BLaER1 treated with 17β-estradiol and CSF1 and Interleukin-3, amounts not matched to agents 10 nM and 100 nM (cell line): ENCODE results near the gene MYO10.

Experiments
- H3K27ac ChIP-seq, 11 experiments: shearing (Covaris generic); formaldehyde crosslinking; 2 replicates each; pipeline ENCODE4 v1.8.1; 2022
- H3K27me3 ChIP-seq, 11 experiments: shearing (Covaris generic); formaldehyde crosslinking; 2 replicates each; pipeline ENCODE4 v1.8.1; 2022
- H3K36me3 ChIP-seq, 11 experiments: shearing (Covaris generic); formaldehyde crosslinking; 2 replicates each; pipeline ENCODE4 v1.8.1; 2022
- H3K4me1 ChIP-seq, 10 experiments: shearing (Covaris generic); formaldehyde crosslinking; 2 replicates each; pipeline ENCODE4 v1.8.1; 2022
- H3K4me2 ChIP-seq, 11 experiments: shearing (Covaris generic); formaldehyde crosslinking; 2 replicates each; pipeline ENCODE4 v1.8.1; 2022
- H3K4me3 ChIP-seq, 10 experiments: shearing (Covaris generic); formaldehyde crosslinking; 2 replicates each; pipeline ENCODE4 v1.8.1; 2022
- H3K9ac ChIP-seq, 11 experiments: shearing (Covaris generic); formaldehyde crosslinking; 2 replicates each; pipeline ENCODE4 v1.8.1; 2022
- H3K9me3 ChIP-seq, 11 experiments: shearing (Covaris generic); formaldehyde crosslinking; replicated peaks in 1 of 11; 2 replicates each; pipeline ENCODE4 v1.8.1; 2022
- H4K20me1 ChIP-seq, 11 experiments: shearing (Covaris generic); formaldehyde crosslinking; 2 replicates each; pipeline ENCODE4 v1.8.1; 2022
- Cebpa-rat ChIP-seq, 11 experiments: shearing (Covaris generic); IDR thresholded peaks; 2 replicates each; pipeline ENCODE4 v1.8.1; 2022

MYO10 gene

GRCh38 chr5:16975950-16976624, 40.0 kb upstream of the MYO10 start:
- Histone ChIP-seq H3K36me3 (no peaks in the 10 kb centered on the region), H3K9me3 (no peaks in the 10 kb centered on the region; a peak in 1 of 22 replicates), H3K4me3 (no peak overlapping the region), H3K9ac (no peak overlapping the region), H3K4me2 (peak overlapping the region in 9 of 11 experiments; percentile 4 to 81 (median 66); a peak in 16 of 22 replicates), H4K20me1 (peaks cover 0 to 8% (median 0%) of the 10 kb centered on the region in 11 experiments; a peak in 1 of 22 replicates), H3K27ac (no peak overlapping the region), H3K27me3 (peaks cover 0 to 90% (median 0%) of the 10 kb centered on the region in 11 experiments; a peak in 7 of 22 replicates), H3K4me1 (peaks cover 4 to 22% (median 19%) of the 10 kb centered on the region in 10 experiments; a peak in 18 of 20 replicates)
- TF ChIP-seq Cebpa-rat (IDR thresholded peaks at IDR 0.05), result no peak

- Histone ChIP-seq H3K36me3 (no peaks in the 10 kb centered on the region), H3K4me1 (peaks cover 4 to 22% (median 19%) of the 10 kb centered on the region in 10 experiments; a peak in 18 of 20 replicates), H3K9ac (no peak overlapping the region), H4K20me1 (peaks cover 0 to 8% (median 0%) of the 10 kb centered on the region in 11 experiments; a peak in 1 of 22 replicates), H3K27me3 (peaks cover 0 to 90% (median 0%) of the 10 kb centered on the region in 11 experiments; a peak in 7 of 22 replicates), H3K4me3 (no peak overlapping the region), H3K27ac (no peak overlapping the region), H3K4me2 (peak overlapping the region in 7 of 11 experiments; percentile 53 to 81 (median 70); a peak in 12 of 22 replicates), H3K9me3 (no peaks in the 10 kb centered on the region; a peak in 1 of 22 replicates)
- TF ChIP-seq Cebpa-rat (IDR thresholded peaks at IDR 0.05), result no peak
Measured at GRCh38 chr5:16974981-16975380, 38.9 kb upstream of the MYO10 start.

GRCh38 chr5:16970826-16971225, 34.7 kb upstream of the MYO10 start:
- Histone ChIP-seq H3K36me3 (no peaks in the 10 kb centered on the region), H3K9ac (no peak overlapping the region), H3K27ac (no peak overlapping the region), H3K4me3 (no peak overlapping the region), H3K9me3 (peaks cover 0 to 7% (median 0%) of the 10 kb centered on the region in 11 experiments; a peak in 3 of 22 replicates), H3K27me3 (peaks cover 0 to 60% (median 0%) of the 10 kb centered on the region in 11 experiments; a peak in 7 of 22 replicates), H3K4me1 (peaks cover 1 to 13% (median 10%) of the 10 kb centered on the region in 10 experiments; a peak in 18 of 20 replicates), H3K4me2 (no peak overlapping the region), H4K20me1 (peaks cover 0 to 5% (median 0%) of the 10 kb centered on the region in 11 experiments; a peak in 1 of 22 replicates)
- TF ChIP-seq Cebpa-rat (IDR thresholded peaks at IDR 0.05), result no peak

DNA sequence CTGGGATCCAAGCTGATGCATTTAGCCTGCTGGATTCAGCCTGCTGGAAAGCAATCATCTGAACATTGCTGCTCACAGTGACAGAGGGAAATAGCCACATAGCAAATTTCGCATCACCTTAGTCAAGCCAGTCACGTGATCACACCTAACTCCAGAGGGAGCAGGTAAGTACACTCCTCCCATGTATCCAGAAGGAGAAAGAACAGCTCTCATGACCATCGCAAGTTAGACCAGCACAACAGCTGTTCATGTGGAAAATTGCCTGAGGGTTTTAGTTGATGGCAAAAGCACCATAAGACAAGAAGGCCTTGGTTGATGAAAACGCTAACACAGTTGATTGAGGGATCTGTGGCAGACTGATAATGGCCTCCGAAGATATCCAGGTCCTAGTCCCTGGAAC, 34.2 kb upstream of the MYO10 start:
- no peaks in the 10 kb centered on the region for H4K20me1 ChIP-seq
- no peak for TF ChIP-seq Cebpa-rat (IDR thresholded peaks at IDR 0.05)
- no peak overlapping the region for H3K27ac ChIP-seq
- no peaks in the 10 kb centered on the region for H3K36me3 ChIP-seq
- H3K27me3 ChIP-seq, result peaks cover 0 to 54% (median 0%) of the 10 kb centered on the region in 11 experiments; a peak in 6 of 22 replicates
- H3K4me2 ChIP-seq, result no peak overlapping the region
- peaks cover 0 to 7% (median 0%) of the 10 kb centered on the region in 11 experiments; a peak in 3 of 22 replicates for H3K9me3 ChIP-seq
- H3K4me1 ChIP-seq, result peaks cover 0 to 8% (median 5%) of the 10 kb centered on the region in 10 experiments; a peak in 13 of 20 replicates
- H3K4me3 ChIP-seq, result no peak overlapping the region
- no peak overlapping the region for H3K9ac ChIP-seq

DNA sequence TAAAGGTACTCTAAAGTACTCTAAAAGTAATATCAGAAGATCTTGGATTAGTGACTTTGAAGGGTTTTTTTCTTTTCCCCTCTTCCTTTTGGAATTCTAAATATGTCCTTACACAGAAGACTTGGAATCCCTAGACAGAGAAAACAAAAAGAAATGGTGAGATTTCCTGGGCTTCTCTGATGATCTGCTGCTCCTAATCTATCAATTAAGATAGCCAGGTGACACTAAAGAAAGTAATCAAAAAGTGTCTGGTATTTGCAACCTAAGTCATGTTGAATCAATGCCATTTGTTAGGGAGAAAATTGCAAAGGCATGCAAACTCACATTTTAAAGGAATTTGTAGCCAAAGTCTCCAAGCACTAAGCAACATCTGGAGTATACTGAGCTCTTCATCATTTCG, 29.5 kb upstream of the MYO10 start:
- peaks cover 0 to 7% (median 0%) of the 10 kb centered on the region in 11 experiments; a peak in 2 of 22 replicates for H3K9me3 ChIP-seq
- no peak overlapping the region for H3K9ac ChIP-seq
- H3K4me3 ChIP-seq, result no peak overlapping the region
- no peaks in the 10 kb centered on the region for H4K20me1 ChIP-seq
- no peak for TF ChIP-seq Cebpa-rat (IDR thresholded peaks at IDR 0.05)
- no peaks in the 10 kb centered on the region for H3K36me3 ChIP-seq
- no peak overlapping the region for H3K27ac ChIP-seq
- H3K4me1 ChIP-seq, result no peaks in the 10 kb centered on the region
- peaks cover 0 to 10% (median 0%) of the 10 kb centered on the region in 11 experiments; a peak in 4 of 22 replicates for H3K27me3 ChIP-seq
- H3K4me2 ChIP-seq, result no peak overlapping the region

DNA sequence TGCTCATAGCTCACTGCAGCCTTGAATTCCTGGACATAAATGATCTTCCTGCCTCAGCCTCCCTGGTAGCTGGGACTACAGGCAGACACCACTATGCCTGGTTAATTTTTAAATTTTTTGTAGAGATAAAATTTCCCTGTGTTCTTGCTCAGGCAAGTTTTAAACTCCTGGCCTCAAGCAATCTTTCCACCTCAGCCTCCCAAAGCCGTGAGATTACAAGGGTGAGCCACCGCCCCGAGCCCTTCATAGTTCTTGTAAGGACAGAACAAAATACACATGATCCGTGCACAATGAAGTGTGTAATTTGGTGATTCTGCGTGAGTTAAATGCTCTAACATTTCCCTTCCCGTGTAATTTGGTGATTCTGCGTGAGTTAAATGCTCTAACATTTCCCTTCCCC, 27.7 kb upstream of the MYO10 start:
- H3K9ac ChIP-seq, result no peak overlapping the region
- no peaks in the 10 kb centered on the region; a peak in 1 of 22 replicates for H3K27me3 ChIP-seq
- no peaks in the 10 kb centered on the region for H3K4me1 ChIP-seq
- no peak overlapping the region for H3K4me2 ChIP-seq
- peaks cover 0 to 7% (median 0%) of the 10 kb centered on the region in 11 experiments; a peak in 2 of 22 replicates for H3K9me3 ChIP-seq
- H3K27ac ChIP-seq, result no peak overlapping the region
- H3K36me3 ChIP-seq, result no peaks in the 10 kb centered on the region
- no peak overlapping the region for H3K4me3 ChIP-seq
- no peak for TF ChIP-seq Cebpa-rat (IDR thresholded peaks at IDR 0.05)
- H4K20me1 ChIP-seq, result no peaks in the 10 kb centered on the region

DNA sequence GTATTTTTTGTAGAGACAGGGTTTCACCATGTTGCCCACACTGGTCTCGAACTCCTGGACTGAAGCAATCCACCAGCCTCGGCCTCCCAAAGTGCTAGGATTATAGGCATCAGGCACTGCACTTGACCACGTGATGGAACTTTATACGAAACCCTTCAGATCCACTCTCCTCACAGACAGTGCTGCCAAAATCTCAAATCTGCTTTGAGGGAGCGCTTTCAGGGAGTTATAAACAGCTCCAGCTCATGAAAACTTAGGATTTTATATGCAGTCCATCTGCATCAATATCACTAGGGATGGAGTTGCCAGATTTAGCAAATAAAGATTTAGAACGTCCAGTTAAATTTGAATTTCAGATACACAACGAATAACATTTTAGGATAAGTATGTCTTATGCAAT, 25.0 kb upstream of the MYO10 start:
- no peak for TF ChIP-seq Cebpa-rat (IDR thresholded peaks at IDR 0.05)
- H3K4me2 ChIP-seq, result no peak overlapping the region
- H3K27me3 ChIP-seq, result no peaks in the 10 kb centered on the region; a peak in 1 of 22 replicates
- H3K27ac ChIP-seq, result no peak overlapping the region
- no peaks in the 10 kb centered on the region for H4K20me1 ChIP-seq
- H3K4me1 ChIP-seq, result peaks cover 0 to 8% (median 0%) of the 10 kb centered on the region in 10 experiments; a peak in 5 of 20 replicates
- no peak overlapping the region for H3K9ac ChIP-seq
- H3K4me3 ChIP-seq, result no peak overlapping the region
- no peaks in the 10 kb centered on the region for H3K36me3 ChIP-seq
- peaks cover 0 to 11% (median 8%) of the 10 kb centered on the region in 11 experiments; a peak in 13 of 22 replicates for H3K9me3 ChIP-seq

GRCh38 chr5:16957304-16958196, 21.5 kb upstream of the MYO10 start:
- Histone ChIP-seq H3K27me3 (no peaks in the 10 kb centered on the region; a peak in 1 of 22 replicates), H4K20me1 (no peaks in the 10 kb centered on the region), H3K4me1 (peaks cover 0 to 8% (median 5%) of the 10 kb centered on the region in 10 experiments; a peak in 12 of 20 replicates), H3K9me3 (peaks cover 0 to 11% (median 8%) of the 10 kb centered on the region in 11 experiments; a peak in 13 of 22 replicates), H3K27ac (no peak overlapping the region), H3K36me3 (no peaks in the 10 kb centered on the region), H3K9ac (no peak overlapping the region), H3K4me3 (no peak overlapping the region), H3K4me2 (peak overlapping the region in 3 of 11 experiments; percentile 39 to 54 (median 51); a peak in 5 of 22 replicates)
- TF ChIP-seq Cebpa-rat (IDR thresholded peaks at IDR 0.05), result no peak
